ENCODE results near the gene CD2BP2.

GRCh38 chr16:30353438-30354129 is 1.5 kb downstream of the CD2BP2 start:
- TF ChIP-seq CTCF (IDR thresholded peaks at IDR 0.05) (no peak), POLR2A (IDR thresholded peaks at IDR 0.05) (no peak)

Data from testis (tissue), 2 donors.